ENCODE data around the gene APOA4.

APOA4 gene

GRCh38 chr11:116823031-116823843 is at the start of gene APOA4:
TSS of gene APOA4 (minus strand) at chr11:116823304. CDS start at chr11:116823191, 113 bp downstream.
- DNase-seq = no peak

DNA sequence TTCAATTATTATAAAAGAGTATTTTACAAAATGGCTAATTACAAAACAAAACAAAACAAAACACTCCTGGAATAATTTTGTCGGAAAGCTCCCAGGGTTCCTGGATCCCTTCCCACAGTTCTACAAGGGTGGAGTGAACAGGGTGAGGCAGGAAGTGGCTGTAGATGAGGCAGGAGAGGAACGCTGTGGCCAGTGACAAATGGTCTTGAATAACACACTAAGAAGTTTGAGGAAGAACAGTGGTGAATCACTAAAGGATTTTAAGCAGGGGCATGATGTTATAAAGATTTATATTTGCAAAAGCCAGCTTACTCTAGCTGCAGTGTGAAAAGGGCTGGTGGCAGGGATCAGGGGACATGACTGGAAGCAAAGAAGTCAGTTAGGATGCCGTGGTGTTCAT is 48.1 kb upstream of the APOA4 start:
- no peak for DNase-seq

DNA sequence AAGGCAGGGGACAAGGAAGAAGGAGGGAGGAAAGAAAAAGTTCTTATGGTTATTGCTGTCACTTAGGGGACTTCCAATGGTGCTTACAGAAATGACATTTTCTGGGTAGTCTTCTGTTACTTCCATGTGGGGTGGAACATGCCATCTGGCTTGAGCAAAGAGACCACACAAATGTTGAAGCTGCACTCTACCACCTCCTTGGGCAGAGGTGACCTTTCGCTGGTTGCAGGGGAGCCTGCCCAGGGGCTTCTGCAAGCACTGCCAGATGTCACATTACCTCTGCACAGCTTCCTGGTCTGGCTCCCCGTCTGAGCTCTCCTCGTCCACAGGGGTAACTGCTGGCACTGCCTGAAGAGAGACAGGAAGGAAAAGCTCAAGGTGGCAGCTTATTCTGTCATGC is 47.0 kb upstream of the APOA4 start:
- DNase-seq = no peak

DNA sequence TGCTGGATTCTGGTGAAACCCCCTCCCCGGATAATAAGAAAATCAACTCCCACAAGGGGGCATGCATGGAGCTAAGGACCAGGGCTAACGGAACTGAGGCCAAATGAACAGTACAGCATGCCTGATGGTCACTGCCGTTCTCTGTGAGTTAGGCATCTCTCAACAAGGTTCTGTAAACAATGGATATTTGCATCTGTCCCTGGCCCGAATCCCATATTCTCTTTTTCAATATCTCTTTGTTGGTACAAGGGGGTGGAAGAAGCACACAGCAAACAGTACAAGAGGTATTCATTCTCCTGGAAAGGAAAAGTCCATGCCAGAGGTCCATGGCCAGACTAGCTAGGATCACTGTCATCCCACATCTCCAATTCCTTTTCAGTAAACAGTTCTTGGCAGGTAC is 46.5 kb upstream of the APOA4 start:
- no peak for DNase-seq

DNA sequence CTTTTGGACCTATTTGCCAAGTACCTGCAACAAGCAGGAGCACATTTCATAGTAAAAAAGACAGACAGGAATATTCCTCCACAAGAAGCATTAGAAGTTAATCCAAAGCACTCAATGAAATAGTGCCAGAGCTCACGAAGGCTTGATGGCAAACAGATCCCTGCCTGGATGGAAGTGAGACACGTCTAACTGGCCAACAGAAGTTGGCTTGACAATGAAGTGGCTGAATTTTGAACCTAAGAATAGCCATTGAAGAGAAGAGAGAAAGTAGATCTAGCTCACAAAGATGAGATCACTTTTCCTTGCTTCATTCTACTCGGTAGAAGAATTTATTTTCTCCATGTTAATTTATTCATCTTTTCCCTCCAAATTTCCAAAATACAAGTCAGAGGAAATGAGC is 45.0 kb upstream of the APOA4 start:
- DNase-seq = no peak

DNA sequence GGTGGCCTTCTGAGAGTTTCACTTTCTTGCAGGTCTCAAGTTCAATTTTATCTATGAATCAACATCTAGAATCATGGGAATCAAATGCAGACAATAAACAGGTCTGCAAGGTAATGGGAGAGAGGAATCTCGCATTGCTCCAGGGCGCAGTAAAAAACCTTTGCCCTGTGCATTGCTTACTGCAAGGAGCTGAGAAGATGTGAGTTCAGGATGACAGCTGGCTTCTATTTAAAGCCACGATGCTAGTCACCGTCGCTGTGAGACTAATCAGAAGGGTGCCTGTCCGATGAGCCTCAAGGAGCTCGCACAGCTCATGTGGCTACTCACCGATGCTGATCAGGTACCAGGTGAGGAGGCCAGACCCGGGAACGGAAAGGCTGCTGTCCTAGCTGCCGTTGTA is 44.5 kb upstream of the APOA4 start:
- no peak for DNase-seq

DNA sequence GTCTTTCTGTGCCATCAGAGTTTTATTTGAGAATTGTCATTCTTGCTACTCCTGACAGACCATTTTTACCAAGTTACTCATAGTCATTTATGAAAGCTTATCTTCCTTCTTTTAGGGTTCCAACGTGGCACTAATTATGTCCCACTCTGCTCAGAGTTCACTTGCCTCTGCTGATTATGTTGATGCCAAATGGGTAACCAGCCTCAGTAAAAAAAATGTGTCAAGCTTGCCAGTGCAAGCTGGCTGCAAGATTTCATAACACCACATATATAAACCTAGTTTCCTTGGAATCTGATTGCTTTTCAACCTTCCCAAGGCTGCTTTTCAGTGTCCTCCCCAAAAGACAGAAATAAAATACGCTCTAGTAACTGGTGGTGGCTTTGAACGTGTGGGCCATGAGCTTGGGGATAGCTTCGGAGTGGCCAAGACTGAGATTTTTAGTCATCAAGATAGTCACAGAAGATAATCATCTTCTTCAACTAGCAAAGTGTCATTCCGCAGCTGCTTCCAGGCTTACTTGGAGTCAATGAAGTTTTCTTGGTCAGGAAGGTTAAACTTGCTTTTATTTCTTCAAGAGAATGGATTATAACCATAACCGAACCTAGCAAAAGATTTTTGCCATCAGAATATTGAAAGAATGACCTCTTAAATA is 43.8 kb upstream of the APOA4 start:
- DNase-seq = no peak

GRCh38 chr11:116865696-116866095 is 42.6 kb upstream of the APOA4 start:
- no peak for DNase-seq

DNA sequence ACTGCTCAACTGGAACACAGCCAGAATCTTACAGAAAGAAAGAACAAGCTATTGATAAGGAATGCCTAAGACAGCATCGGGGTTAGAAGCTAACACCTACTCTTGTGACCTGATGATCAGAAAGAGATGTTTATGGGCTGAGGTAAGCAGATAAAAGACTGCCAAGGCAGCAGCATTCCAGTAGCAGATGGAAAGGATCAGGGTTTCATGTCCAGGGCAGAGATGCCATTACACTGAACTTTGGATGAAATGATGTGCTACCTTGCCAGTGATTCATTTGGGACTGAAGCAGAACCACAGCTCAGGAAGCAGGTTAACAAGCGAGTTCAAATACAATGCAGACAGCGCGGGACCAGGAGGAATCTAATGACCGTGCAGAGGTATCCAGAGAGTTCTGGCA is 41.4 kb upstream of the APOA4 start:
- DNase-seq = no peak

- no peak for DNase-seq
Measured at GRCh38 chr11:116862951-116863350, 39.8 kb upstream of the APOA4 start.

DNA sequence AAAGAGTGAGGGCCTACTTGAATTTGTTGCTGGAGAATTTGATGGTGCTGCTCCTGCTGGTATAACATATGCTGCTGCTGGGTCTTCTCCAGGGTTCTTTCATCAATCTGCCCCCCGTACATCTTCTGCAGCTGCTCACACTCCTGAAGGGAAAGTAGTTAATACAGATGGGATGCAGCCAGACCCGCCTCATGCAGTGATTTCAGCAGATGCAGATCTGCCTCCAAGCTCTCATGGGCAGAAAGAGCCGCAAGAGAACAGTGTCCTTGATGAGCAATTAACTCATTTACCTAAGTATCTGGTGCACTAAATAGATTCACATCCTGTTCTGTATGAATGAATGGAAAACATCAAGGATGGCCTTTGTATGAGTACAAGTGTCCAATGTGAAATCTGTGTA is 39.1 kb upstream of the APOA4 start:
- DNase-seq = no peak

GRCh38 chr11:116861539-116861938 is 38.4 kb upstream of the APOA4 start:
- no peak for DNase-seq

- DNase-seq = no peak
Measured at GRCh38 chr11:116860303-116860702, 37.2 kb upstream of the APOA4 start.

- DNase-seq = no peak
Measured at GRCh38 chr11:116859175-116859574, 36.1 kb upstream of the APOA4 start.

DNA sequence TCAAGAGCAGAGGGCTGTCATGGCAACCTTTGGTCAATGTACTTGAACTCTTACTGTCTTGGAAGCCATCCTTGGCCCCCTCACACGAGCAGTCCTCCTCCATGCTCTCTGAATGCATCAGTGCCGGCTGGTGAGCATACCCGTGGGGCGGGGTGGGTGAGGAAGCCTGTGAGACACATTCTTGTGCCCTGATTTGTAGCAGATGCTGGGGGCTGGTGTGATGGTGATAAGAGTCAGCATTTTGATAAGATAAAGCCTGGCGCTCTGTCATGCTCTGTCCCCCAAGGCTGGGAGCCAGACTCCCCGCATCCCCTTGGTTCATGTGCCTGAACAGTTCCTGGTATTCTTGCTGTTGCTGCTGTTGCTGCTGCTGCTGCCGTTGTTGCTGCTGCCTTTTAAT is 34.8 kb upstream of the APOA4 start:
- DNase-seq = no peak

GRCh38 chr11:116857316-116857715 is 34.2 kb upstream of the APOA4 start:
- no peak for DNase-seq

GRCh38 chr11:116856423-116856822 is 33.3 kb upstream of the APOA4 start:
- no peak for DNase-seq

DNA sequence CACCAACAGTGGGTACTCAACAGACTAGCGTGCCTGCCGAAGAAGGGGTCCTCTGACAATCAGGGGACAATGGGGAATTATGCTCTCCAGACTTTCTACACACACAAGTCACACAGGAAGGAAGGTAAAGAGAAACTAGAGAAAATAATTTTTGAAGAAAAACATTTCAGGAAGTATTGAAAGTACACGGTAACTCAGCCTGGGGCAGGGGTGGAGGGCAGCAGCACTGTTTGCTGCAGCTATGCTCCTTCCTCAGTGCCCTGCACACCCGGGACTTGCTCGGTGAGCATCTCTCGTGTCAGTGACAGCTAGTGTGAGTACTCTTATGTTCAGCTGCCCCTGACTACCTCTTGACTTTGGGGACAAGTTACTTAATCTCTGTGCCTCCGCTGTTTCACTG is 32.3 kb upstream of the APOA4 start:
- no peak for DNase-seq

- peak; percentile 66 for DNase-seq
Measured at GRCh38 chr11:116853461-116854073, 30.5 kb upstream of the APOA4 start.

DNA sequence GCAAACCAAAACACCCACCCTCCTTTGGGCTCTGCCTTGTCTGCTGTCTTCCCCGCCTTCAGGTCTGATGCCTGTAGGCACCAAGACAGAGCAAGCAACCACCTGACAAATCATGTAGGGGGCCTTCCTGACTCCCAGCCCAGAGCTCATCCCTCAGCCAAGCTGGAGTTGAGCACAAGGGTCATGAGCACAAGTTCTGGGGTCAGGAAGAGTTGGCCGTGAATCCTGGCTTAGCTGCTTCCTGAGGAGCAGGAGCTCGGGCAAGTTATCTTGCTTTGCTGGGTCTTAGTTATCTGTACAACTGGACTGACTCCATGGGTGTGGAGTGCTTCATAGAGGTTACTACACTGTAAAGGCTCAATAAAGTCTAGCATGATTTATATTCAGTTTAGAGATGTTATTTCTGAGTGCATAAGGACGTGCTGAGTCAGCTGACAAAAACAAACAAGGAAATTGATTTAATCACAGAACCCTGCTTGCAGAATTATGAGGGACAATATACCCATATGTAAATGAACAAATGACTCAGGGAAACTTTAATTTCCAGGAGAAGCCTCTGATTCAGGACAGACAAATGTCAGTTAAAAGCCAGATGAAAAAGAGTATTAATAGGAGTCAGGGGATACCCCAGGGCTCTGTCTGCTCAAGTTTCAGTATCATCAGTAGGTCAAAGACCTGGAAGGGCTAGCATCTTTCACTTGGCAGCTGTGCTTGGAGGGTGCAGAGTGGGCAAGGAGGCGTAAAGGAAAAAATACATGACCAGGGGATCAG is 29.3 kb upstream of the APOA4 start:
- DNase-seq = no peak

DNA sequence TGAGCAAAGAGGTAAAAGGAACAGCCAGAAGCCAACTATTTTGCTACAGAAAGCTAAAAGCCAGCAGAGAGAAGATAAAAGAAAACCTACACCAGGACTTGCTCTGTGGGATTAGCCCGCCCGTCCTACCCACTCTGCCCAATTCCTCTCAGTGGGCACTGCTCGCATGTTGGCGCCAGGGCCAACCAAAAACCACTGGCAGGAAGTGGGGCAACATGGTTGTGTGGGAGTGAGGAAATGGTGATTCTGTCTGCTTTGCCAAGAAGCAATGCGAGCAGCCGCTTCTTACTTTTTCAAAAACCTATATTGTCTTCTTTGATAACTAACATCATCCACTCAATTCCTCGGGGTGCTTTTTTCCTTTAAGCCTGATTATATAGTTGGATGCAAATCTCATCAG is 28.5 kb upstream of the APOA4 start:
- DNase-seq = peak; percentile 38

- DNase-seq = no peak
Measured at GRCh38 chr11:116849486-116849885, 26.4 kb upstream of the APOA4 start.

DNA sequence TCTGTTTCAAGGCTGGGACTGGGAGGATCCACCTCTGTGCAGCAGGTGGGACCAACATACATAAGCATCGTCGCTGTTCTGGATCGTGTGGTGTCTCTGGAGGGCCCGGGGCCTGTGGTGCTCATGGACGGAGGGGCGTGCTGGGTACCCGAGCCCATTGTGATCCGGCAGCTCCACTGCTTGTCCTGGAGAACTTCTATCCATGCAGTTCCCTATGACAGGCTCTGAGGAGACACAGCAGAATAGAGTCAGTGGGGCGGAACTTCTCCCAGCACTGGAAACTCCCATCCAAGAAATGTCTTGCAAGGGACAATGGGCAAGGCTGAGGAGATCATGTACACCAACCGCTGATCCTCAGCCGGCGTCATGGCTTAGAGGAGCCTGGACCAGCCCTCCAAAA is 26.0 kb upstream of the APOA4 start:
- DNase-seq = no peak

Data from activated CD4-positive, alpha-beta T cell treated with anti-CD3 and anti-CD28 coated beads for 48 hours (primary cell).